WTC11 (cell line): Measurements from ENCODE around the gene INHBB. TPM values are rescaled to one million over a fixed set of nuclear protein-coding genes. Genes with fewer than 3 reads are reported as not detected.
A peak's percentile ranks its signal among the peaks of the same experiment; 100 is the strongest.

Experiments used
- ATAC-seq: fragments of 200-7000 bp; cut with Tn5 transposase; 2 replicates; pipeline ENCODE4 v1.10.0; 2021; ENCODE audit warnings: mild to moderate bottlenecking, moderate library complexity
- CTCF ChIA-PET: fragments of 300-600 bp; sonication (Branson Sonifier 250); formaldehyde crosslinking; loops from one replicate; lab custom pipeline; 2021; ENCODE audit warnings: antibody characterized with exemption; lab: Charles Lee
- POLR2A ChIA-PET: fragments of 350-600 bp; sonication (Branson Sonifier 250); formaldehyde crosslinking; loops from one replicate; lab custom pipeline; 2021; ENCODE audit warnings: antibody characterized with exemption; lab: Charles Lee
- DNase-seq: peaks from one replicate; pipeline ENCODE4 v3.0.0; 2021; ENCODE audit warnings: low spot score
- H3K27ac Mint-ChIP-seq: 2 replicates; pipeline ENCODE4 v1.8.0; 2021; ENCODE audit warnings: mixed read lengths
- H3K27me3 Mint-ChIP-seq: 2 replicates; pipeline ENCODE4 v1.8.0; 2021; ENCODE audit warnings: low read depth, mild to moderate bottlenecking, moderate library complexity, mixed read lengths
- H3K36me3 Mint-ChIP-seq: 2 replicates; pipeline ENCODE4 v1.8.0; 2021; ENCODE audit warnings: mixed read lengths
- H3K4me1 Mint-ChIP-seq: 2 replicates; pipeline ENCODE4 v1.8.0; 2022; ENCODE audit warnings: mixed read lengths
- H3K4me3 Mint-ChIP-seq: 2 replicates; pipeline ENCODE4 v1.8.0; 2021; ENCODE audit warnings: mild to moderate bottlenecking, moderate library complexity, mixed read lengths
- H3K9me3 Mint-ChIP-seq: 2 replicates; pipeline ENCODE4 v1.8.0; 2021; ENCODE audit warnings: mixed read lengths
- ATF1 ChIP-seq: sonication (generic); formaldehyde crosslinking; IDR thresholded peaks from 2 replicates; pipeline ENCODE4 v1.8.1; 2023; ENCODE audit warnings: mild to moderate bottlenecking, moderate library complexity, missing genetic modification reagents
- JUN ChIP-seq: sonication (generic); formaldehyde crosslinking; IDR thresholded peaks from 2 replicates; pipeline ENCODE4 v1.8.0; 2023; ENCODE audit warnings: mild to moderate bottlenecking, missing genetic modification reagents
- NFATC4 ChIP-seq: fragments of 250-450 bp; sonication (Bioruptor Pico); IDR thresholded peaks from 2 replicates; pipeline ENCODE4 v1.9.0; 2021; ENCODE audit warnings: mild to moderate bottlenecking
- NR1H2 ChIP-seq: sonication (generic); formaldehyde crosslinking; IDR thresholded peaks from 2 replicates; pipeline ENCODE4 v1.9.0; 2021; ENCODE audit warnings: mild to moderate bottlenecking, moderate library complexity, missing genetic modification reagents
- TEAD1 ChIP-seq: sonication (generic); formaldehyde crosslinking; IDR thresholded peaks from 2 replicates; pipeline ENCODE4 v1.8.0; 2022; ENCODE audit warnings: mild to moderate bottlenecking, missing genetic modification reagents
- ZNF138 ChIP-seq: sonication (generic); formaldehyde crosslinking; conservative IDR thresholded peaks from 2 replicates; pipeline ENCODE4 v1.8.1; 2022; ENCODE audit warnings: mild to moderate bottlenecking, moderate library complexity, missing genetic modification reagents
- ZNF396 ChIP-seq: fragments of 250-450 bp; sonication (Bioruptor Pico); IDR thresholded peaks from 2 replicates; pipeline ENCODE4 v1.8.0; 2021; ENCODE audit warnings: mild to moderate bottlenecking, moderate library complexity, borderline replicate concordance
- ZNF423 ChIP-seq: fragments of 250-450 bp; sonication (Bioruptor Pico); IDR thresholded peaks from 2 replicates; pipeline ENCODE4 v2.1.2; 2022; ENCODE audit warnings: mild to moderate bottlenecking, moderate library complexity
- total RNA-seq: library from RNA; stranded (reverse); gene quantifications from 3 replicates; pipeline ENCODE4 v1.2.3, GENCODE V29; 2021
- TF ChIP-seq, protein P1 (sequence below): sonication (generic); formaldehyde crosslinking; IDR thresholded peaks from 2 replicates; pipeline ENCODE4 v1.8.0; 2023; ENCODE audit warnings: missing genetic modification reagents
- TF ChIP-seq, protein P2 (sequence below): sonication (generic); formaldehyde crosslinking; IDR thresholded peaks from 2 replicates; pipeline ENCODE4 v1.8.1; 2023; ENCODE audit warnings: mild to moderate bottlenecking, missing genetic modification reagents, moderate library complexity
- TF ChIP-seq, protein P3 (sequence below): fragments of 250-450 bp; sonication (Bioruptor Pico); IDR thresholded peaks from 2 replicates; pipeline ENCODE4 v1.9.0; 2021; ENCODE audit warnings: moderate library complexity, mild to moderate bottlenecking, inconsistent platforms, borderline replicate concordance
- TF ChIP-seq, protein P4 (sequence below): sonication (generic); formaldehyde crosslinking; IDR thresholded peaks from 2 replicates; pipeline ENCODE4 v1.8.1; 2023; ENCODE audit warnings: mild to moderate bottlenecking, moderate library complexity, missing genetic modification reagents
- TF ChIP-seq, protein P5 (sequence below): sonication (generic); formaldehyde crosslinking; IDR thresholded peaks from 2 replicates; pipeline ENCODE4 v1.8.1; 2022; ENCODE audit warnings: mild to moderate bottlenecking, missing genetic modification reagents, moderate library complexity, borderline replicate concordance
- TF ChIP-seq, protein P6 (sequence below): sonication (generic); formaldehyde crosslinking; IDR thresholded peaks from 2 replicates; pipeline ENCODE4 v1.8.0; 2022; ENCODE audit warnings: mild to moderate bottlenecking, missing genetic modification reagents
- TF ChIP-seq, protein P7 (sequence below): sonication (generic); formaldehyde crosslinking; conservative IDR thresholded peaks from 2 replicates; pipeline ENCODE4 v1.8.1; 2022; ENCODE audit warnings: mild to moderate bottlenecking, missing genetic modification reagents

Gene INHBB
- total RNA-seq, 1 experiment from 2014 or later: 0.26 TPM

DNA sequence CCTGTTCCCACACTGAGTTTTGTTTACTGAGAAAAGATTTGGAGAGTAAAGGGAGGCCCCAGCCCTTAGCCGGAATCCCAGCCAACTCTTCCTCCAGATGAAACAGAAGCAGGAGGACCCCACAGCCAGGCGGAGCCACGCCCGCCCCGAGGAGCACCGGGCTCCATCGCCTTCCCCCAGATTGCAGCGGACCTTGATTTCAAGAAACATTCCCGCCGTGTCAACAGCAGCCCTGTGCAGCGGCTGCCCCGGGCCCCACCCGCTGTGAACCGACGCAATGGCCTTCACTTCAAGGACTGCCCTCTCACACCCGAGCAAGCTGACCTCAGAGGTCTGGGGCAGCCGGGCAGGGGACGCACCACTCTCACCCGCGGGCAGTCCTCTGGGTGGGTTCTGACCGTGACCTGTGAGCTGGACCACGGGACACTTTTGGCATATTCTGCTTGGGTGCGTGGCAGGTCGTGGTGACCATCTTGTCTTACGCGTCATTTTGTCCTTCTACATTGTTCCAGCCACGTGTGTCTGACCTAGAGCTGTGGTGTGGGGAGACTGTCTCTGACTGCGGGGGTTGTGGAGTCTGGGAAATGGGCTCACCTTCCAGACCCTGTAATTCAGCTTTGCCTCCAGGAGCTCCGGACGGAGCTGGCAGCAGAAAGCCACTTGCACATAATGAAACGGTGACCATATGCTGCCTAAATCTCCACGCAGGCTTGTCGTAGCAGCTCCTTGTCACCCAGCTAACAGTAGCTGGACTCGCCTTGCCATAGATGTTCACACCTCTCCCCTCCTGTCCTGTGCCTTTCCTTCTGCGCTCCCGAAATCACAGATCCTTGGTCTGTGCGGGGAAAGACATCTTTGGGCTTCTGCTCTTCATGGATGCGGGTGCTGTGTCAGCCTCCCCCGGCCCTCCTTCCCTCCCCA, 32.0 kb upstream of the INHBB start:
- ChIA-PET POLR2A (interaction anchor here (0.5 to 1.1 kb wide), 3 partner anchors 62 to 761 kb away, joined by 3 to 5 read pairs (median 3); no protein-coding TSS in a partner anchor), CTCF (interaction anchor here (0.6 to 4.4 kb wide), 60 partner anchors 9 to 533 kb away, joined by 3 to 52 read pairs (median 5); partner anchors contain the start of genes INHBB, RALB and TMEM185B)
- ATAC-seq (no peak; the same call in 1 of the 2 replicates), DNase-seq (peak; percentile 26)
- Mint-ChIP-seq H3K36me3 (no peaks in the 10 kb centered on the region), H3K27me3 (peaks cover 72% of the 10 kb centered on the region), H3K4me1 (peaks cover 12% of the 10 kb centered on the region), H3K9me3 (no peaks in the 10 kb centered on the region), H3K4me3 (peak overlapping the region; percentile 74), H3K27ac (no peak overlapping the region)
- TF ChIP-seq, protein P1, sequence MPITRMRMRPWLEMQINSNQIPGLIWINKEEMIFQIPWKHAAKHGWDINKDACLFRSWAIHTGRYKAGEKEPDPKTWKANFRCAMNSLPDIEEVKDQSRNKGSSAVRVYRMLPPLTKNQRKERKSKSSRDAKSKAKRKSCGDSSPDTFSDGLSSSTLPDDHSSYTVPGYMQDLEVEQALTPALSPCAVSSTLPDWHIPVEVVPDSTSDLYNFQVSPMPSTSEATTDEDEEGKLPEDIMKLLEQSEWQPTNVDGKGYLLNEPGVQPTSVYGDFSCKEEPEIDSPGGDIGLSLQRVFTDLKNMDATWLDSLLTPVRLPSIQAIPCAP: no peak
- no peak for TF ChIP-seq TEAD1 (CRISPR knock-in tag)
- TF ChIP-seq JUN (CRISPR knock-in tag): no peak

DNA sequence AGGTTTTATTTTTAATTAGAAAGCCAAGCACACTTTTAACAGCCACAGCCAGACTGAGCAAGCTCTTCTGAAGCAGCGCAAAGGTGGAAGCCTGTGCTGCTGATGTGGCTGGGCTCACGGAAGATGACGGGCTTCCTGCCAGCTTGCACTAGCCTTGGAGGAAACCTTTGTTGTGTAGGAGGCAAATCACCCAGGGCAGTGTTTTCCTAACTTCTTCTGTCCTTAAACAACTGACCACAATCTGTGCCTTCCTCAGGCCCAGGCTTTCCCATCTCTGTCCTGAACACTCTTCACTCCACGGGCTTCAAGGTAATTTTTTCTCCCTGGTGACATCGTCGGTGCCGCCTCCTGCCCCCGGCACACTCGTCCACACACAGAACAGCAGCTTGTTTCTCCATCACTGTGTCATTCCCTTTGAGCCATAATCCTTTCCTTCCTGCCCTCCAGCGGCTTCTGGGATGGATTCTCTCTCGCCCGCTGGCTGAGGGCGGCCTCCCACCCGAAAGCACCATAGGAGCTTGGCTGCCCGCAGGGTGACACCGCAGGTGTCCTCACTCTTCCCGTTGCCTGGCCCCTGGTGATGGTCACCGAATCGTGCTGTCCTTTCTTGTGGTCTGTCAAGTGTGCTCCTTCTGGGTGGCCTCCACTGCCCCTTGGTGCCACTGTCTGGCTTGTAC, 31.1 kb upstream of the INHBB start:
- no peak for DNase-seq
- Mint-ChIP-seq H3K27me3 (peaks cover 65% of the 10 kb centered on the region), H3K9me3 (no peaks in the 10 kb centered on the region), H3K27ac (no peak overlapping the region), H3K4me1 (peaks cover 12% of the 10 kb centered on the region), H3K4me3 (no peak overlapping the region), H3K36me3 (no peaks in the 10 kb centered on the region)
- POLR2A ChIA-PET: interaction anchor here (0.5 kb wide), 1 partner anchor 537 kb away, joined by 3 read pairs; no protein-coding TSS in a partner anchor
- TF ChIP-seq, protein P2, sequence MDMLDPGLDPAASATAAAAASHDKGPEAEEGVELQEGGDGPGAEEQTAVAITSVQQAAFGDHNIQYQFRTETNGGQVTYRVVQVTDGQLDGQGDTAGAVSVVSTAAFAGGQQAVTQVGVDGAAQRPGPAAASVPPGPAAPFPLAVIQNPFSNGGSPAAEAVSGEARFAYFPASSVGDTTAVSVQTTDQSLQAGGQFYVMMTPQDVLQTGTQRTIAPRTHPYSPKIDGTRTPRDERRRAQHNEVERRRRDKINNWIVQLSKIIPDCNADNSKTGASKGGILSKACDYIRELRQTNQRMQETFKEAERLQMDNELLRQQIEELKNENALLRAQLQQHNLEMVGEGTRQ (CRISPR knock-in tag): no peak
- TF ChIP-seq ZNF423 (CRISPR knock-in tag): 0 out of 2 replicates have a peak, but pooled peaks have one; percentile 9
- no peak for ATAC-seq
- CTCF ChIA-PET: interaction anchor here (0.8 to 4.4 kb wide), 9 partner anchors 23 to 239 kb away, joined by 3 to 52 read pairs (median 13); partner anchors contain the start of genes INHBB and RALB

DNA sequence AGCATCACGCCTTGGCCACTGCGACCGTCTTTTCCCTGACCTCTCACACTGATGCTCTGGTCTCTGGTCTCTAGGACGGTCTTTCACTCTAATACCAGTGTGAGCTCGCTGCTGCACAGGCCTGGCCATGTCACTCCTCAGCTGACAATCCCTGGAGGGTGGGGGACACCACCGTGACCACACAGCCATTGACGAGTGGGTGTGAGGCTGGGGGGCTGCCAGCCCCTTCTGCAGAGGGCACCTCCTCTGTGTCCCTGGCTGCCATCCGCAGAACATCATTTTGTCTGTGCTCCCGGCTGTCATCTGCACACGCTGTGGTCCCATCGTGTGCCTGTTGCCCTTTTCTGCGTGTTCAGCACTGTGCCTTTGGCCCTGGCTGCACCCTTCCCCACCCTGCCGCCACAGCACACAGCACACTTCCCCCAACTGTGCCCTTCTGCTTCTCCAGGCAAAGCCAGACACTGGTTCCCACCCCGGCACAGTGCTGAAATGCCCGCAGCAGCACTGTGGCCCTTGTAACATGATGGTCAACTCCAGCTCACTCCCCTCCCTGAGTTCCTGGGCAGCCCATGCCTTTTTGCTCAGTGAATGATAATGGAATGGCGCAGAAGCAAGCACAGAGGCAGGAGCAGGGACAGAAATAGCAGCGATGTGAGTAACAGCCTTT, 30.4 kb upstream of the INHBB start:
- ATAC-seq: no peak
- no peak overlapping the region; the same call in 1 of the 2 replicates for H3K27ac Mint-ChIP-seq

DNA sequence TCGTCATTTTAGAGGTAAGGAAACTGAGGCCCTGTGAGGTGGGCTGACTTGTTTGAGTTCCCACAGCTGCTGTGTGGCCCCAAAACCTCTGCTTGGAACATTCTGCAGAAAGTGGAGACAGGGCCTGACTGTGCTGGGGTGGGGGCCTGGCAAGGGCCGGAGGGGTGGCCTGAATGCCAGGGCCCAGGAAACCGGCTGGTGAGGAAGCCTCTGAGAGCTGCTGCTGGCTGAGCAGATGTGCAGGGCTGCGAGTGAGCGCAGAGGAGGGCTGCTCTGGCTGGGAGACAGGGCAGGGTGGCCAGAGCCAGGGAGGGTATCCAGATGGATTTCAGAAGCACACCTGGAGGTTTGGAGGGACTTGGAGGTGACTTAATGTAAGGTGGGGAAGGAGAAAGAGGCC, 29.9 kb upstream of the INHBB start:
- Mint-ChIP-seq H3K27ac (no peak overlapping the region), H3K36me3 (no peaks in the 10 kb centered on the region), H3K4me1 (peaks cover 3% of the 10 kb centered on the region; the same call in 1 of the 2 replicates), H3K9me3 (no peaks in the 10 kb centered on the region), H3K27me3 (peaks cover 55% of the 10 kb centered on the region), H3K4me3 (no peak overlapping the region)
- CTCF ChIA-PET: no interaction called here
- POLR2A ChIA-PET: no interaction called here
- DNase-seq (no peak), ATAC-seq (no peak)
- TF ChIP-seq ATF1 (CRISPR knock-in tag) (no peak), NR1H2 (CRISPR knock-in tag) (no peak), NFATC4 (no peak), ZNF138 (CRISPR knock-in tag) (no peak), ZNF396 (CRISPR knock-in tag) (no peak), TEAD1 (CRISPR knock-in tag) (no peak)
- TF ChIP-seq, protein P3, sequence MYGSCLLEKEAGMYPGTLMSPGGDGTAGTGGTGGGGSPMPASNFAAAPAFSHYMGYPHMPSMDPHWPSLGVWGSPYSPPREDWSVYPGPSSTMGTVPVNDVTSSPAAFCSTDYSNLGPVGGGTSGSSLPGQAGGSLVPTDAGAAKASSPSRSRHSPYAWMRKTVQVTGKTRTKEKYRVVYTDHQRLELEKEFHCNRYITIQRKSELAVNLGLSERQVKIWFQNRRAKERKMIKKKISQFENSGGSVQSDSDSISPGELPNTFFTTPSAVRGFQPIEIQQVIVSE: no peak
- TF ChIP-seq, protein P4, sequence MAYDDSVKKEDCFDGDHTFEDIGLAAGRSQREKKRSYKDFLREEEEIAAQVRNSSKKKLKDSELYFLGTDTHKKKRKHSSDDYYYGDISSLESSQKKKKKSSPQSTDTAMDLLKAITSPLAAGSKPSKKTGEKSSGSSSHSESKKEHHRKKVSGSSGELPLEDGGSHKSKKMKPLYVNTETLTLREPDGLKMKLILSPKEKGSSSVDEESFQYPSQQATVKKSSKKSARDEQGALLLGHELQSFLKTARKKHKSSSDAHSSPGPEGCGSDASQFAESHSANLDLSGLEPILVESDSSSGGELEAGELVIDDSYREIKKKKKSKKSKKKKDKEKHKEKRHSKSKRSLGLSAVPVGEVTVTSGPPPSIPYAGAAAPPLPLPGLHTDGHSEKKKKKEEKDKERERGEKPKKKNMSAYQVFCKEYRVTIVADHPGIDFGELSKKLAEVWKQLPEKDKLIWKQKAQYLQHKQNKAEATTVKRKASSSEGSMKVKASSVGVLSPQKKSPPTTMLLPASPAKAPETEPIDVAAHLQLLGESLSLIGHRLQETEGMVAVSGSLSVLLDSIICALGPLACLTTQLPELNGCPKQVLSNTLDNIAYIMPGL (CRISPR knock-in tag): no peak
- TF ChIP-seq, protein P5, sequence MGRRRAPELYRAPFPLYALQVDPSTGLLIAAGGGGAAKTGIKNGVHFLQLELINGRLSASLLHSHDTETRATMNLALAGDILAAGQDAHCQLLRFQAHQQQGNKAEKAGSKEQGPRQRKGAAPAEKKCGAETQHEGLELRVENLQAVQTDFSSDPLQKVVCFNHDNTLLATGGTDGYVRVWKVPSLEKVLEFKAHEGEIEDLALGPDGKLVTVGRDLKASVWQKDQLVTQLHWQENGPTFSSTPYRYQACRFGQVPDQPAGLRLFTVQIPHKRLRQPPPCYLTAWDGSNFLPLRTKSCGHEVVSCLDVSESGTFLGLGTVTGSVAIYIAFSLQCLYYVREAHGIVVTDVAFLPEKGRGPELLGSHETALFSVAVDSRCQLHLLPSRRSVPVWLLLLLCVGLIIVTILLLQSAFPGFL (CRISPR knock-in tag): no peak

More for the DNA sequence above, 30.4 kb upstream of the INHBB start:
- no peak for DNase-seq
- Mint-ChIP-seq H3K9me3 (no peaks in the 10 kb centered on the region), H3K27me3 (peaks cover 61% of the 10 kb centered on the region), H3K4me3 (no peak overlapping the region), H3K36me3 (no peaks in the 10 kb centered on the region), H3K4me1 (peaks cover 7% of the 10 kb centered on the region)
- POLR2A ChIA-PET: no interaction called here
- TF ChIP-seq, protein P6, sequence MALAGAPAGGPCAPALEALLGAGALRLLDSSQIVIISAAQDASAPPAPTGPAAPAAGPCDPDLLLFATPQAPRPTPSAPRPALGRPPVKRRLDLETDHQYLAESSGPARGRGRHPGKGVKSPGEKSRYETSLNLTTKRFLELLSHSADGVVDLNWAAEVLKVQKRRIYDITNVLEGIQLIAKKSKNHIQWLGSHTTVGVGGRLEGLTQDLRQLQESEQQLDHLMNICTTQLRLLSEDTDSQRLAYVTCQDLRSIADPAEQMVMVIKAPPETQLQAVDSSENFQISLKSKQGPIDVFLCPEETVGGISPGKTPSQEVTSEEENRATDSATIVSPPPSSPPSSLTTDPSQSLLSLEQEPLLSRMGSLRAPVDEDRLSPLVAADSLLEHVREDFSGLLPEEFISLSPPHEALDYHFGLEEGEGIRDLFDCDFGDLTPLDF (CRISPR knock-in tag): no peak
- TF ChIP-seq, protein P7, sequence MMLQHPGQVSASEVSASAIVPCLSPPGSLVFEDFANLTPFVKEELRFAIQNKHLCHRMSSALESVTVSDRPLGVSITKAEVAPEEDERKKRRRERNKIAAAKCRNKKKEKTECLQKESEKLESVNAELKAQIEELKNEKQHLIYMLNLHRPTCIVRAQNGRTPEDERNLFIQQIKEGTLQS (CRISPR knock-in tag): 0 out of 2 replicates have a peak, but pooled peaks have one; percentile 19
- TF ChIP-seq, all 79 proteins: peak for 1
- CTCF ChIA-PET: interaction anchor here (4.4 kb wide), 1 partner anchor 108 kb away, joined by 52 read pairs; no protein-coding TSS in a partner anchor
